PC-3 (cell line): Measurements from ENCODE around the gene KRT23.

Experiments used
- EZH2 ChIP-seq: fragments of 300-600 bp; sonication (generic); IDR thresholded peaks from one replicate; pipeline ENCODE4 v1.6.1; 2017; ENCODE audit warnings: antibody characterized with exemption, mild to moderate bottlenecking, low read length; ENCODE audit not compliant: unreplicated experiment
- EZH2phosphoT487 ChIP-seq: fragments of 300-600 bp; sonication (generic); IDR thresholded peaks from 2 replicates; pipeline ENCODE4 v1.6.1; 2018; ENCODE audit warnings: mild to moderate bottlenecking, antibody characterized with exemption, low read length, borderline replicate concordance
- TF ChIP-seq, protein P1 (sequence below): fragments of 300-600 bp; sonication (generic); conservative IDR thresholded peaks from 2 replicates; pipeline ENCODE4 v1.5.1; 2017; ENCODE audit warnings: antibody characterized with exemption, low read depth, mild to moderate bottlenecking, low read length

DNA sequence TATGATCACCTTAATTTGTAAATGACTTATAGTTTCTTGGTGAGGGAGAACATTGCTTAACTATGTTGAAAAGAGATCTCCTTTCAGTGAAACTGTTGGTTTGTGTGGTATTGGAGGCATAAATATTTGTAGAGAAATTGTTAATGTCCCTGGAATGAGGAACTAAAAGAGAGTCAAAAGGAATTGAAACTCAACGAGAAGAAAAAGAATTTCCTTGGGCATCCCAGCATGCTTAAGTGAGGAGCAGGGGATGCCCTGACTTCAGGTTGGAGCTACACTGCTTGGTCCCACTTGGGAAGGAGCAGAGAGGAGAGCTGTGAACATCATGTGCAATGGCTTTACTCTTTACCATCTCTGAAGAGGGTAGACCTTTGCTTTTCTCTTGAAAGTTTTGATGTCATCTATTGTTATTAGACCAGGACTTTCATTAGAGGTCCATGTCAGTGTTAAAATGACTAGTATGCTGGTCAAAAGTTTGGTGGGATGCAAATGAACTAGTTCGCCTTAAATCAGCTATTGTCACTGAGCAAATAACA lies 21.7 kb downstream of the KRT23 start:
- TF ChIP-seq, protein P1, sequence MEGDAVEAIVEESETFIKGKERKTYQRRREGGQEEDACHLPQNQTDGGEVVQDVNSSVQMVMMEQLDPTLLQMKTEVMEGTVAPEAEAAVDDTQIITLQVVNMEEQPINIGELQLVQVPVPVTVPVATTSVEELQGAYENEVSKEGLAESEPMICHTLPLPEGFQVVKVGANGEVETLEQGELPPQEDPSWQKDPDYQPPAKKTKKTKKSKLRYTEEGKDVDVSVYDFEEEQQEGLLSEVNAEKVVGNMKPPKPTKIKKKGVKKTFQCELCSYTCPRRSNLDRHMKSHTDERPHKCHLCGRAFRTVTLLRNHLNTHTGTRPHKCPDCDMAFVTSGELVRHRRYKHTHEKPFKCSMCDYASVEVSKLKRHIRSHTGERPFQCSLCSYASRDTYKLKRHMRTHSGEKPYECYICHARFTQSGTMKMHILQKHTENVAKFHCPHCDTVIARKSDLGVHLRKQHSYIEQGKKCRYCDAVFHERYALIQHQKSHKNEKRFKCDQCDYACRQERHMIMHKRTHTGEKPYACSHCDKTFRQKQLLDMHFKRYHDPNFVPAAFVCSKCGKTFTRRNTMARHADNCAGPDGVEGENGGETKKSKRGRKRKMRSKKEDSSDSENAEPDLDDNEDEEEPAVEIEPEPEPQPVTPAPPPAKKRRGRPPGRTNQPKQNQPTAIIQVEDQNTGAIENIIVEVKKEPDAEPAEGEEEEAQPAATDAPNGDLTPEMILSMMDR = no peak
- TF ChIP-seq EZH2phosphoT487 (no peak), EZH2 (no peak)
